Transverse colon (tissue), 4 donors: Measurements from ENCODE around the gene NCF4. TPM values are rescaled to one million over a fixed set of nuclear protein-coding genes. Genes with fewer than 3 reads are reported as not detected.

ENCODE experiments used
- DNase-seq: peaks from one replicate; pipeline ENCODE4 v3.0.0-alpha.2; 2019
- H3K27ac ChIP-seq, 4 donors: fragments of 200-600 bp; sonication (generic); 2 replicates each; pipeline ENCODE4 v1.5.1; 2016 to 2018; ENCODE audit warnings: inconsistent platforms in 4 of 4
- H3K27me3 ChIP-seq: fragments of 200-600 bp; sonication (generic); 2 replicates; pipeline ENCODE4 v1.5.1; 2017; ENCODE audit warnings: inconsistent platforms
- H3K36me3 ChIP-seq, 4 donors: fragments of 200-600 bp; sonication (generic); 2 replicates each; pipeline ENCODE4 v1.5.1; 2017 to 2019; ENCODE audit warnings: inconsistent platforms in 4 of 4
- H3K4me1 ChIP-seq, 4 donors: fragments of 200-600 bp; sonication (generic); 2 replicates each; pipeline ENCODE4 v1.5.1; 2017 to 2020; ENCODE audit warnings: inconsistent platforms in 4 of 4
- H3K4me3 ChIP-seq, 4 donors: fragments of 200-600 bp; sonication (generic); 1 replicate in 1 of 4; 2 replicates in 3 of 4; pipeline versions ENCODE4 v1.5.1 to v1.6.1; 2017 to 2019; ENCODE audit warnings: inconsistent platforms in 4 of 4
- H3K9me3 ChIP-seq, 2 donors: fragments of 200-600 bp; sonication (generic); 2 replicates each; pipeline ENCODE4 v1.5.1; 2017 to 2019; ENCODE audit warnings: inconsistent platforms in 2 of 2
- CTCF ChIP-seq, 5 experiments: fragments of 200-600 bp in 3 of 5; fragments of 450-650 bp in 2 of 5; sonication (generic) in 3 of 5; IDR thresholded peaks; 1 replicate in 2 of 5; 2 replicates in 3 of 5; pipeline ENCODE4 v1.5.1; 2016 to 2017; ENCODE audit warnings: antibody characterized with exemption in 5 of 5, inconsistent platforms in 3 of 5, mild to moderate bottlenecking in 2 of 5, moderate library complexity in 1 of 5
- EP300 ChIP-seq: sonication (generic); formaldehyde crosslinking; IDR thresholded peaks from one replicate; pipeline ENCODE4 v1.6.1; 2017; ENCODE audit warnings: antibody characterized with exemption, low read depth
- POLR2A ChIP-seq: fragments of 450-650 bp; IDR thresholded peaks from one replicate; pipeline ENCODE4 v1.6.1; 2016; ENCODE audit warnings: antibody characterized with exemption, mild to moderate bottlenecking, moderate library complexity
- POLR2AphosphoS5 ChIP-seq, 3 donors: sonication (generic); formaldehyde crosslinking; IDR thresholded peaks; one replicate each; pipeline ENCODE4 v1.6.1; 2016; ENCODE audit warnings: antibody characterized with exemption in 3 of 3
- WGBS, 2 donors: methylation state at CpG; one replicate each; pipeline ENCODE4 v1.1.5; 2018; ENCODE audit warnings: low coverage in 1 of 2; 5-methylcytosine and 5-hydroxymethylcytosine counted together
- in situ Hi-C, 4 donors: fragments of 200-750 bp; cut with MboI; loops; one replicate each; pipeline versions ENCODE4 v1.15.0 to v1.15.1; 2017; ENCODE audit warnings: low sequenced_read_pairs in 3 of 4, low pct_ligation_motif_present in 1 of 4, low pct_unique_long_range_greater_than_20kb in 1 of 4
- intact Hi-C: fragments of 100-400 bp; cut with DNase I; formaldehyde crosslinking; loops from one replicate; pipeline ENCODE4 v1.15.1; 2023; ENCODE audit warnings: low total_unique reads
- total RNA-seq, 4 donors: library from RNA; depleted of rRNA; stranded (reverse); fragments of >200 nt; gene quantifications; one replicate each; pipeline ENCODE4 v1.1.0, GENCODE V29; 2016

The NCF4 gene
- total RNA-seq, 4 donors from 2014 or later: 9.4 to 98.7 (median 23.5) TPM

DNA sequence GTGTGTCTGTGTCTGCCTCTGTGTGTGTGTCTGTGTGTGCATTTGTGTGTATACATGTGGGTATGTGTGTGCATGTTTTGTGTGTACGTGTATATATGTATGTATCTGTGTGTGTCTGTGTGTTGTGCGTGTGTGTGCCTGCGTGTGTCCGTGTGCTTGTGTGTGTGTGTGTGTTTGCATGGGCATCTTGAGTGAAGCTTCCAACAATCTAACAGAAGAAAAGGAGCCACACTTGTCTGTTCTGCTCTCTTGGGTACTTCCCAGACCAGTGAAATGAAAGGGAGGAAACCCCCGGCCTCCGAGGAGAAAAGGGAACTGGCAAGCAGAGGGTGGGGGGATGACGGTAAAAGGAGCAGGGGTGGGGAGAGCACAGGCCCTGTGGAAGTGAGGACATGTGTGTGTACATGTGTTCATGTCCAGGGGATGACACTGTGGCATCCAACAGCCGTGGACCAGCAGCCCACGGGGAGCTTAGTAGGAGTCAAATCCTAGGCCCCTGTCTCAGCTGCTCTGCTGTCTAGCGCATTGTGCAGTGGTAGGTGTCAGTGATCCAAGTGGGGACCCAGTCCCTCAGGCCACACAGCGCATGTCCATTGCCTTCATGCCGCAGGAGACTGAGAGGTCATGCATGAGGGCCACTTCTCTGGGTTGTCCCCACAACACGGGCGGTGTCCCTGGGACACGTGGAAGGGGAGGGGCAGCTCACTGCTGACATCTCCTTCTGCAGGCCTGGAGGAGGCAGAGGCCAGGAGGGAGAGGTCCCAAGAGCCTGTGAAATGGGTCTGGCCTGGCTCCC lies 60.7 kb downstream of the NCF4 start:
- no peak for TF ChIP-seq POLR2A
- TF ChIP-seq CTCF (IDR thresholded peaks at IDR 0.05): no peak
- no peak for TF ChIP-seq POLR2AphosphoS5 (IDR thresholded peaks at IDR 0.05)
- no peak for TF ChIP-seq EP300
- no peaks in the 10 kb centered on the region for H3K27me3 ChIP-seq
- H3K4me3 ChIP-seq: no peak overlapping the region
- no peaks in the 10 kb centered on the region for H3K36me3 ChIP-seq
- H3K4me1 ChIP-seq: peaks cover 0 to 8% (median 3%) of the 10 kb centered on the region in 4 donors
- H3K27ac ChIP-seq: peak overlapping the region in 1 of 4 donors; percentile 17
- intact Hi-C loops (no loop called here), in situ Hi-C loops (no loop called here)
- peaks cover 0 to 3% of the 10 kb centered on the region in 2 donors for H3K9me3 ChIP-seq
- 57% methylated on average over 15 of the region's 15 CpGs; no CpG with 5 or more reads in 1 of the 2 donors for WGBS, 2 donors
- DNase-seq: peak; percentile 48

- intact Hi-C loops: no loop called here
- H3K4me1 ChIP-seq: peaks cover 0 to 8% (median 3%) of the 10 kb centered on the region in 4 donors
- no peaks in the 10 kb centered on the region for H3K27me3 ChIP-seq
- no peak for DNase-seq
- in situ Hi-C loops: no loop called here
- H3K27ac ChIP-seq: peak overlapping the region in 1 of 4 donors; percentile 17
- H3K4me3 ChIP-seq: no peak overlapping the region
- H3K9me3 ChIP-seq: peaks cover 0 to 3% of the 10 kb centered on the region in 2 donors
- TF ChIP-seq POLR2AphosphoS5 (IDR thresholded peaks at IDR 0.05) (no peak), CTCF (IDR thresholded peaks at IDR 0.05) (no peak)
- H3K36me3 ChIP-seq: no peaks in the 10 kb centered on the region
- 34% methylated on average over 9 of the region's 10 CpGs; no CpG with 5 or more reads in 1 of the 2 donors for WGBS, 2 donors
Measured at GRCh38 chr22:36922105-36922608, 61.4 kb downstream of the NCF4 start.

- Histone ChIP-seq H3K27ac (no peak overlapping the region), H3K27me3 (no peaks in the 10 kb centered on the region), H3K36me3 (no peaks in the 10 kb centered on the region), H3K9me3 (peaks cover 0 to 3% of the 10 kb centered on the region in 2 donors), H3K4me1 (peaks cover 0 to 8% (median 3%) of the 10 kb centered on the region in 4 donors), H3K4me3 (no peak overlapping the region)
- intact Hi-C loops: no loop called here
- DNase-seq: no peak
- TF ChIP-seq CTCF (IDR thresholded peaks at IDR 0.05) (no peak), POLR2A (no peak), EP300 (no peak), POLR2AphosphoS5 (IDR thresholded peaks at IDR 0.05) (no peak)
- WGBS, 2 donors: 74% methylated on average over 5 of the region's 7 CpGs; no CpG with 5 or more reads in 1 of the 2 donors
- in situ Hi-C loops: no loop called here
Measured at GRCh38 chr22:36922711-36923110, 61.9 kb downstream of the NCF4 start.

DNA sequence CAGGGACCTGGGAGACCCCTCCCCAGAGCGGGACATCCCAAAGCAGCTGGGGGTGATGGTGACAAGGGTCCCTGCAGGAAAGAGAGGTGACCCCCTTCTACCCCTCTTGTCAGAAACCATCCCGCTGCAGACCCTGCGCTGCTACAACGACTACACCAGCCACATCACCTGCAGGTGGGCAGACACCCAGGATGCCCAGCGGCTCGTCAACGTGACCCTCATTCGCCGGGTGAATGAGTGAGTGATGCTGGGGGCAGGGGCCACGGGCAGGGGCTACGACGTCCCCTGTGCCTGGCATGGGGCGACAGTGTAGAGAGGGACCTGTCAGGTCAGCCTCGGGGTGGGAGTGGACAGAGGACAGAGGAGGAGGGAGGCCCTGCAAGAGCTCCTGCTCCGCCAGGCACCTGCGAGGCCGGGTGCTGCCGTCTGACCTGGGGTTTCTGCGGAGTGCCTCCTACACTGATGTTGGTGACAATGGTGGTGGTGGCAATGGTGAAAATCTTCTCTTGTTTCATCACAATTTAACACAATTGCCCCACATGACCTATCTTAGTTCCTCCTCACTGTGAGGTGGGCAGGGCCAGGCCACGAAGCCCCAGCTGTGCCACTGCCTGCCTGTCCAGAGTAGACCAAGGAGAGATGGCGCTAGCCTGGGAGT lies 62.5 kb downstream of the NCF4 start:
- no peak for TF ChIP-seq CTCF (IDR thresholded peaks at IDR 0.05)
- TF ChIP-seq POLR2AphosphoS5 (IDR thresholded peaks at IDR 0.05): no peak
- TF ChIP-seq POLR2A: no peak
- TF ChIP-seq EP300: no peak
- Histone ChIP-seq H3K36me3 (no peaks in the 10 kb centered on the region), H3K27ac (no peak overlapping the region), H3K4me3 (no peak overlapping the region), H3K27me3 (no peaks in the 10 kb centered on the region), H3K4me1 (peaks cover 0 to 8% (median 3%) of the 10 kb centered on the region in 4 donors), H3K9me3 (peaks cover 0 to 3% of the 10 kb centered on the region in 2 donors)
- in situ Hi-C loops (no loop called here), intact Hi-C loops (no loop called here)
- WGBS, 2 donors: 89% methylated on average over 15 of the region's 21 CpGs; no CpG with 5 or more reads in 1 of the 2 donors
- no peak for DNase-seq
